Activated CD8-positive, alpha-beta memory T cell treated with anti-CD3 and anti-CD28 coated beads for 48 hours (primary cell): ENCODE data around the gene HOXA3.

Source experiments
- DNase-seq, 3 experiments: peaks; one replicate each; pipeline ENCODE4 v3.0.0-alpha.2; 2020; ENCODE audit warnings: low read depth in 2 of 3, low spot score in 2 of 3

The HOXA3 gene

DNA sequence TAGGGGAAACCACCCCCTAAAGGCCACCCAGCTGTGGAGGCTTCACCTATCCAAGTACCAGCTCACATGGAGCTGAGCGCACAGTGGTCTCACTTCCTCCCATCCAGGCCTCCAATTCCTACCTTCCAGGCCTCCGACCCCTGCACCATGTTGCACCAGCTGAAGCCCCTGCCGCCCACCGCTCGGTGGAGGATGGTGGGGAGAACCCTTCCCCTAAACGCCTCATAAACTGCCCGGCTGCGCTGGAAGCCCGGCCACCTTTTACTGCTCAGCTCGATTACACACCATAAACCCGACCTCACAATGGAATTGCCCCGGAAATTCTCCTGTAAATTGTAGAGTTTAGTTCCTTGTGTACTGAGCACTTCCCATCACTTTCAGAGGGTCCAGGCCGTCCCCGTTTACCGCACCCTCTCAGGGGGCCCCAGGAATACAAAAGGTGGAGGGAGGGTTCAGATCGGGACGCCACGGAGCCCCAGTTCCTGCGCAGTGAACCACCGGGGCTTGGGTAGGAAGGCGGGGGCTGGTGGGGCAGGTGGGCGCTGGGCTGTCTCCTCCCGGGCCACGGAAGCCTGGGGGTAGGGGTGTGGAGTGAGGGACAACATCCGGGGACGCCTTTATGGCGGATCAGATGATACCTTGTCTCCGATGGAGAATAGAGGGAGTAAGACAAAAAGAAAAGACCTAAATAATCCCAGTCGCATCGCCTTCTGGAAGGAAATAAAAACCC, 5.5 kb upstream of the HOXA3 start:
- no peak for DNase-seq

DNA sequence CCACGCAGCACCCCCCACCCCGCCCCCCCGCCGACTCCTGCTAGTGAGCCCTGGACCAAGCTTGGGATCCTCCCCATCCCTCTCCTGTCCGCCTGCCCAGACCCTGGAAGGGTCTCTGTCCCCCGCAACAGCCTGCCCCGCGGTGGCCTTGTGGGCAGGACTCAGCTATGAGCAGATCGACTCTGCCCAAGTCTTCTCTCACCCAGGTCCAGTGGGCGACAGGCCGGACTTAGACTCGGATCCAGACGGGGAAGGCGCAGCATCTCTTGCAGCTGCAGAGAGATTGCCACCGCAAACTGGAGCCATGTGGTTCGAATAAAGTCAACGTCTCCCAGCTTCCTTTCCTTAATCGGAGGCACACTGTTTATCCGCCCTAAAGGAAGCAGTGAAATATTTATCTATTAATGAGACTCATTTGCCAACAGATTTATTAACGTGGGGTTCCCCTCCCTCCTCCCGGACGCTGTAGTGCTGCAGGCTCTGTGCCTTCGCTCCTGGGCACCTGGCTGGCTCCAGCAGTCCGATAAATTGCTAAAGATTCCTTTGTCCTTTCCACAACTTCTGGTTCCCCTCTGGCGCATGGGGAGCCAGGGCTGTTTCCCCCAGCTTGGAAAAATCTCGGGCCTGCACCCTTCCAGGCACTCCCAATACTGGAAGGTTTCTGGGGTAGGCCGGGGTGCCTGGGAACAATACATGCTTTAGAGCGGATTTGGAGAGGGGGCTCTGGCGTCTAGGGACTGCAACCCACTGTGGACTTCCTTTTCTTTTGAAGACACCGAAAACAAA, 4.7 kb upstream of the HOXA3 start:
- DNase-seq = no peak

DNA sequence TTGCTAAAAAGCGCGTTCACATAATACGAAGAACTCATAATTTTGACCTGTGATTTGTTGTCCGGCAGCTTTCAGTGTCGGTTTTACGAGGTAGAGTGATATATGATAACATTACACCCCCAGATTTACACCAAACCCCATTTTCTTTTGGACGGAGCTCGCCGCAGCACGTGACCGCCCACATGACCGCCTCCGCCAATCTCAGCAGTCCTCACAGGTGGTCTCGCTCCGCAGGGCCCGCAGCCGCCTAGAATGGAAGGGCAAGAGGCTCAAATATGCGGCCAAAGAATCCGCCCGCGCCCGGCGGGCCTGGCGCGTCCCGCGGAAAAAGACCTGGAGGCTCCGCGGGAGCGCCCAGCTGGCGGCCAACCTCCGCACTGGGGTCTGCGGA, 4.1 kb upstream of the HOXA3 start, which contains the start of gene HOXA7:
HOXA7 (minus strand) TSS at position 168 of the 391 bp plus-strand sequence; CDS start at position 38, 130 bp downstream.
- DNase-seq = no peak

DNA sequence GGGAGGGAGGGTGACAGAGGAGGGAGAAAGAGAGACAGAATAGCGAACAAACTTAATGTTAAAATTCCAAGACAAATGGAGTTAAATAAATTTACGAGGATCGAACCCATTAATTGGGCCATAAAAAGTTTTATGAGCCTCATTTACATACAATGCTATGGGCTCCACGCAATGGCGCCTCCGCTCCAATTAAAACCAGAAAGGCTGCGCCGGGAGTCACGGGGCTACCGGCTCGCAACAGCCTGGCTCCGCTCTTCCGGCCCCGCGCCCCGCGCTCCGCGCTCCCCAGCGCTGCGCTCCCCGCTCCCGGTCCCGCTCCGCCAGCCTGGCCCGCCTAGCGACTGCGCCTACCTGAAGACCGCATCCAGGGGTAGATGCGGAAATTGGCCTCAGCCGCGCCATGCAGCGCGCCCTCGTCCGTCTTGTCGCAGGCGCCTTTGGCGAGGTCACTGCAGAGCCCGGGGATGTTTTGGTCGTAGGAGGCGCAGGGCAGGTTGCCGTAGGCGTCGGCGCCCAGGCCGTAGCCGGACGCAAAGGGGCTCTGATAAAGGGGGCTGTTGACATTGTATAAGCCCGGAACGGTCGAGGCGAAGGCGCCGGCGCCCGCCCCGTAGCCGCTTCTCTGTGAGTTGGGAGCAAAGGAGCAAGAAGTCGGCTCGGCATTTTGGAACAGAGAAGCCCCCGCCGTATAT, 3.6 kb upstream of the HOXA3 start:
- DNase-seq = no peak

DNA sequence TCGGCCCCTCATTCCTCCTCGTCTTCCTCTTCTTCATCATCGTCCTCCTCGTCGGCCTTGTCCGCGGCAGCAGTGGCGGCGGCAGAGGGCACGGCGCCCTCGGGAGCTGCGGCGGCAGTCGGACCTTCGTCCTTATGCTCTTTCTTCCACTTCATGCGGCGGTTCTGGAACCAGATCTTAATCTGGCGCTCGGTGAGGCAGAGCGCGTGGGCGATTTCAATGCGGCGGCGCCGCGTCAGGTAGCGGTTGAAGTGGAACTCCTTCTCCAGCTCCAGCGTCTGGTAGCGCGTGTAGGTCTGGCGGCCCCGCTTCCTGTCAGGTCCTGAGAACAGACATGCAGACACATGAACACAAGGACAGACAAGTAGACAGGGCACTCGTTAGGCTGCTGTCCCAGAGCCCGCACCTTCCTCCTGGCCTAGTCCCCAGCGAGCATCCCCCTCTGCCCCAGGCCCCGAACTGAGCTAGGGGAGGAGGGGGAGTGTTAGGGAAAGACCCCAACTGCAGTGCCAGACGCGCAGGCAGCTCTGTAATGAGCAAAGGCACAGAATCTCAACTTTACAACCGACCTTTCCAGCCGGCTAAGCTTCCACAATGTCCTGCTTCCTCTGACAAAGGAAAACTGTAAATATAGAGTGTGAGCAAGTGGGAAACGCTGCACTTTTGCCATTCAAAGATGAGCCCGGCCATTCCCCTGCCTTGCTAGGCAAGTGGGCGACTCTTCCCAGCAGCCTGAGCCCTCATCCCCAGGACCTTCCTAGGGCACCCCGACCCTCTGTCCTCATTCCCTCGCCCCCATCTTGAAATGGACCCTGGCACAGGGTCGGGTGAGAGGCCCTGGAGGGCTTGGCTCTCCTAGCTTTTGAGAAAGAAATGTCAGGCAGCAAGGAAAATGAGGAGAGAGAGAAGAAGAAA, 2.8 kb upstream of the HOXA3 start:
- DNase-seq = no peak

DNA sequence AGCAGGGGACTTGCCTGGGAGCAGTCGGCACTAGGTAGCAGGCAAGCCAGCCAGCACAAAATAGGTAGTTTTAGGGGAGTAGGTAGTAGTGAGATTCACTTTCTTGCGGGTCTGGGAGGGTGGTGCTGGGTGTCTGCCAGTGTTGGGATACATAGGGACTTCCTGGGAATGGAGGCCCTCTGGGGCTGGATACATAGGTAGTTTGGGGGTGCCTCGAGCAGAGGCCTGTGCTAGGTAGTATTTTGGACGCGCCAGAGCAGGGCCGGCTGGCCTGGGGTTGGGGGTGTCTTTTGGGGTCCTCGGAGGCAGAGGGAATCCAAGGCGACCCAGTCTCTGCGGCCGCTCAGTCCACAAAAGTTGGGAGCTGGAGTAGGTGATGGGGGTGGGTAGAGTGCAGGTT, 2.0 kb upstream of the HOXA3 start:
- no peak for DNase-seq

DNA sequence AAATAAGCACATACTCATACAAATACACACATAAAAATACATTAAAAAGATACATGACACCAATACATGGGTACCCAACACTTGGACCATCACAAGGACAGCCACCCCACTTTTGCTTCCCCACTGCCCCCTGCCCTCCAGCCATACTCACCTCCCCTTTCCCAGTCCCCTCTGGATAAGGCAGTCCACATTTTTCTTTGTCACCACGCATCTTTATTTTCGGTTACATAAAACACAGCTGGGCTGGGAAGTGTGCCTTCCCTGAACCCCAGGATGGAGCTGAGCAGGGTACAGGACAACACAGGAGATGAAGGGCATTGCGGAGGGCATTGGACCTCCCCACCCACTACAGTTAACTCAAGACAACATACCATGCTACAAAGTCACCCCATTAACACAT, 1.1 kb upstream of the HOXA3 start:
- DNase-seq = no peak

DNA sequence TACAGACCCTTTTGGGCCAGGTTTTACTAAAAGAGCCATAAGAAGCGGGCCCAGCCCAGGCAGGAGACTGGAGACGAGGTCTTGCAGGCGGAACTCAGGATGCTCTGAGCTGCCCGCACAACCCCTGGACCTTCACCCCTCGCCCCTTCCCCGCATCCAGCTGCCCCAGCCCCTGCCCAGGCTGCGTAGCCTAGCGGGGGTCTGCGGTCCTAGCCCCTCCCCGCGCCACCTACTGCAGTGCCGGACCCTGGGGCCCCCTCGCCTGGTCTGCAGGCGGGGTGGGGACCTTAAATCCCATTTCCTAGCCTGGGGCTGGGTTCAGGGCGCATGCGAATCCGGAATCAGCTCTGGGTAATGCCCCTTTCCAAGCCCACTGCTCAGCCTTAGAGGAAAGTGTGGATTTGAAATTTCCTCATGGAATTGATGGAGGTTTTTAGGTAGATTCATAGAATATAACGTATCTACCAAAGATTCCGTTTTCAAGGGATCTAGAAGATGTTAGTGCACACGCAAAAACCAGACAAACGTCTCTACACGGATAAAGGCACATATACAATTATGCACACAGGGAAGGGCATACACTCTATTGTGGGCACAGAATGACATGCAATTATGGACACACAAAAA, 546 bp upstream of the HOXA3 start:
- no peak for DNase-seq

DNA sequence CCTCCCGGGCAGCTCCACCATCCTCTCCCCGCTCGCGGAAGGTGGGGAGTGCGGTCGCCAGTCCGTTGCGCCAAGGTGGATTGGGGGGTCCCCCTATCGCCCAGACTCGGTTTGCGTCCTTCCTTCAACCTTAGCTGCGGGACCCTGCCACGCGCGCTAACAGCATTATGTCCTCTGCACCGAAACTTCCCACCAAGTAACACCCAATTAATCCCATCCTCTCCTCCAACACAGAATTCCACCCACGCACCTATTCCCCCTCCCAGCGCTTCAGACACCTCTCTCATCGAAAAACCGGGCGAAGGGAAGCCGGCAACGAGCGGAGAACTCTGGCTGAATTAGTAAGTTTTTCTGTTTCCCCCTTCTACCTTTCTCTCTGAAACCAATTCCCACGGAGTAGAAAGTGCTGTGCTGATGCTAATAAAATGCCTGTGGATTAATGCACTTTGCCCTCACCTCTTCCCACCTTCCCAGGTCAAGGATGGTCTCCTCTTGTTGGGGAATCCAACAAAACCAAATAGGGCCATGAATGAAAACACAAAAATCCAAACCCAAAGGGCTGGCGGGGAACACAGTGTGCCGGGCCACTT, 947 bp downstream of the HOXA3 start:
- DNase-seq = no peak

DNA sequence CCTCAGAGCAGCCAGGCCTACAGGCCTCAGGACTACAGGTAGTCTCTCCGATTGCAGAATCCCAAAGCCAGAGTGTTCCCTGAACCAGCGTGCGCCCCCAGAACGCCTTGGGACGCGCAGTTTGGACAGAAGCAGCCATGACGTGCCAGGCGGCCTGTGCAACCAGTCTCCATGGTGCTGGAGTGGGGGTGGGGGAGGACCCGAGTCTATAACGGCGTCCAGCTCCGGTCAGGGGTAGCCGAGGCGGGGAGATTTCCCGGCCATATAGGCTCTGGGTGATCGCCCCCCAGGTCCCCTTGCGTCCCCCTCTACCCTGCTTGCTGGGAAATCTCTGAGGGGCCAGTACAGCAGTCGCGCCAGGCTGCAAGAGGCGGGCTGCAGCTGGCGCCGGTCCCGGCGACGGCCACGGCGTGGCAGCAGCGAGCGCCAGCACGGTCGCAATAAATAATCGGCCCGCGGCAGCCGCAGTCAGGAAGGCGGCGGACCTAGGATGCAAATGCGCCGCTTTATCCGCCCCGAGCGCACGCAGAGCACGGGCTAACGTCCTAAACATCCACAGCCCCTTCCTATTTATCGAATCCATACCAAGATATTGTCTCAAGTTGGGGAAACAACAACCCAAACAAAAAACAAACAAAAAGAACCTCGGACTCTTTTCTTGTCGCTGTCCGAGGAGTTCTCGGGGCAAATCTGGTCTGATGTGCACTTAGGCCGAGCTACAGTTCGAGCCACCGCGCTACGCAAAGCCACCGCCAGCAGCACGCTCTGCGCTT, 1.6 kb downstream of the HOXA3 start:
- peak in 1 of 3 experiments; percentile 40 for DNase-seq

DNA sequence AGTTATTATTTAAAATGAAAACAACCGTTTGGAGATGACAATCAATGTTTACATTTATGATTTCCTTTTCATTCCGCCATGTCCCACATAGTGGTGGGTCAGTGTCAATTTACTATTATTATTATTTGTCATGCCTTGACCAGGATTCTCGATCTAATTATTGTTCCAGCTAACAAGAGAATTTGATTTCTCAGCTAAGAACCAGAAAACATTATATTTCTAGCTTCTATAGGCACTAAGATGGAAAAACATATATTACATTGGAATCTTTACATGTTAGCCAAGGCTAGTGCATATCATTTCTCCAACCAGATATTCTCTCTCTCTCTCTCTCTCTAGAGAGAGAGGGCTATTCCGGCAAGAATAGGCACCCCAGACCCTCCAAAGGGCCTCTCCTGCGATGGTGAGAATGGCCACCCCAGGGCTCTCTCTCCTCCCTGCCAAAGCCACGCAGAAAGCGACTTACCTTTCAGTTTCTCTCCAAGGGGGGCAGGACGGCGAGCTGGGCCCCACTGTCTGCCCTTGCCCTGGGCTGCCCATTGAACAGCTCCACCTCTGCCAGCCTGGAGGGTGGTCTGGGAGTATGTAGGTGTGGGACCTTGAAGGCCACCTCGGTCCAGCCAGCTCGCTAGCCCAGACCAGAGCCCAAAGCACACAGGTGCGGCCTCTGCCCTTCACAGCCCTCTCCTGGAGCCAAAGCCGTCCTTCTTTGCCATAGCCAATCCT, 2.4 kb downstream of the HOXA3 start:
- DNase-seq = no peak

DNA sequence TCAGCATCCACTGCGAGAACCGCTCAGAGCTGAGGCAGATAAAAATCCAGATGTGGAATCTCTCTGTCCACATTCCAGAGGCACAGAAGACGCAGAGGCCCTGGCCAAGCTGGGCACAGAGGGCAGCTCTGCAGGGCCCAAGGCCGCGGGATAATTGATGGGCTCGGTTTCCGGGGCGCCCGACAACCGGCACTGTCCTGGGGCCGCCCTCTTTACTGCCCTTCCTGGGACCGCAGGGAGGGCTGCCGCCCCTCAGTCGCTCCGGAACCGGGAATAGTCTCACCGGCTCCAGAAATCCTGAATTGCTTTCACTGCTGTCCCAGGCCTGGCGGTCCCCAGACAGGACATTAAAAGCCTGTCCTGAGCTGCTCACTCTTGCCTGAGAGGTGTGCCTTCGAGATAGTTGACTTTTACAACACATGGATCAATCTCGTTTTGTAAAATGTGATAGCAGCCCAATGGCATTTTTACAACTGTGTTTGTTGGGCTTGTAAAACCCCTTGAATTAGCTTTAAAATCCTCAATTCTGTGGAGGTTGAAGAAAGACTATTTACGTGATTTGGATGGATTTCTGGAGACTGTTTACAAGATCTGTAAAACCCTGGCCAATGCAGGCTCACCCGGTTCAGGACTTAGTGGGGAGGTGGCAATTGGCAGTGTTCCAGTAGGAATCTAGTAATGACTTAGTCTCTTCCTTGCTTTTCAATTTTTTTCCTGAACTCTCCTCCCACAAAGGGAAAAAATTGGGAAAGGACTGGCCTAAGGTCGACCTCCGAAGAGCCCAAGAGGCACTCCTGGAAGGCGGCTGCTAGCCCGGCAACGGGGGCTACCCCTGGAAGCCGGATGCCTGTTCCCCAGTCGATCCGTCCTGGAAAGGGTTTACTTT, 3.4 kb downstream of the HOXA3 start:
- no peak for DNase-seq

DNA sequence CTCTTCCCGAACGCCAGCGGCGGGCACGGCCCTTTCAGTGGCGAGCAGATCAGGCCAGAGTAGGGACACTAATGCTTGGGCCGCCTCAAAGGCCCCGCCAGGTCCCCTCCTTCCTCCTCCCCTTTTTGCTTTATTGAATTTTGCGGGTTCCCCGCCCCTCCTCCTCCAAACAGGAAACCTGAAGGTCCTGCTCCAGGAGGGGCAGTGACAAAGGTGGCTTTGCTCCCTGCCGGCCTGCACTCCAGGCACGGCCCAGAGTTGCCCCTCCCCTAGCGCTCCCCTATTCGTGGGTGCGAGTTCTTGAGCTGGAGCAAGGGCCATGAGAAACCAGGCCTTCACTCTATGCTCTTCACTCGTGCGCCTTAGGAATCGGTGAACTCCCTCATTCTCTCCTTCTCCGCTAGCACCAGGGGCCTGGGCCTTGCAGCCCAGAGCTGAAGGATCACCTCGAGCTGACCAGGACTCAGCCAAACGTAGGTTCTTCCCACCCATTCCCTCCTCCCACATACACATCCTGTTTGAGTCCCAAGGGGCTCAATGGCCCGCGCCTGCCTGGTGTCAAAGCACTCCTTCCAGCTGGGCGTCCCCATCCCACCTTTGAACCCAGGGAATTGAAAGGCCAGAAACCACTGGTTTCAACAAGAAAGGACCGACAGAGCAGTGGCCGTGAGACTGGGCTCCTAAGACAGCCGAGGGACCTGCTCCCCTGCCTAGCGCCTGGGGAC, 4.2 kb downstream of the HOXA3 start:
- DNase-seq = no peak

DNA sequence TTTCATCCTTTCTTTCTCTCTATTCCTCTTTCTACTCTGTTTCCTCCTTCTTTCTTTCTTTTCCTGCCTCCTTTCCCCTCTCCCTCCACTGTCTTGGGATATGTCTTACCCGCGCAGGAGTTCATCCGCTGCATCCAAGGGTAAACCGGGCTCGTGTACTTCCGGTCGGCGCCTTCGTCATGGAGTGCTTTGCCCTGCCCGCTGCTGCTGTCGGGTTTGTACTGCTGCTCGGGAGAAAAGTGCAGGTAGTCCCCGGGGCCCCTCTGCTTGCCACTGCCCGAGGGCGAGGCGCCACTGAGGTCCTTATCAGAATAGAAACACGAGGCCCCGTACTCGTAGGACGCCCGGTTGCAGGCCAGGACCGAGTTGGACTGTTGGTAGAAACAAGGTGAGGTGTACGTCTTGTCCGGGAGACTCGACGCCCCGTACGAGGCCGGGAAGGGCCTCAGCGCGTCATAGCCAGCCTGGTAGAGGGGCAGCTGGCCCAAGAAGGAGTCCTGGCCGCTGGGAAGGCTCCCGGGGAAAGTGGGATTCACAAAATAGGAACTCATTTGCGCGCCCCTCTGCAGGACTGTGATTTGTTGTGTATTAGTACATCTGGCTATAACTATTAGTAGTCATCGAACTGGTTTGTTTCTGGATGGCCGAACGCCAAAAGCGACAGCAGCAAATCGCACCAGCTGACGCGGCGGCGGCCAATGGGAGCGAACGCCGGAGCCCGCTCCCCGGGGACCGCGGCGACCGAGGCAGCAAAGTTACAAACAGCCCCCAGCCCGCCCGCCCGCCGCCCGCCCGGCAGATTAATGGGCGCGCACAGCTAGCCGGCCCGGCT, 5.0 kb downstream of the HOXA3 start, which contains the start of gene HOXA6:
HOXA6 (minus strand) TSS at position 576 of the 832 bp plus-strand sequence; CDS start at position 551, 25 bp downstream.
- no peak for DNase-seq

DNA sequence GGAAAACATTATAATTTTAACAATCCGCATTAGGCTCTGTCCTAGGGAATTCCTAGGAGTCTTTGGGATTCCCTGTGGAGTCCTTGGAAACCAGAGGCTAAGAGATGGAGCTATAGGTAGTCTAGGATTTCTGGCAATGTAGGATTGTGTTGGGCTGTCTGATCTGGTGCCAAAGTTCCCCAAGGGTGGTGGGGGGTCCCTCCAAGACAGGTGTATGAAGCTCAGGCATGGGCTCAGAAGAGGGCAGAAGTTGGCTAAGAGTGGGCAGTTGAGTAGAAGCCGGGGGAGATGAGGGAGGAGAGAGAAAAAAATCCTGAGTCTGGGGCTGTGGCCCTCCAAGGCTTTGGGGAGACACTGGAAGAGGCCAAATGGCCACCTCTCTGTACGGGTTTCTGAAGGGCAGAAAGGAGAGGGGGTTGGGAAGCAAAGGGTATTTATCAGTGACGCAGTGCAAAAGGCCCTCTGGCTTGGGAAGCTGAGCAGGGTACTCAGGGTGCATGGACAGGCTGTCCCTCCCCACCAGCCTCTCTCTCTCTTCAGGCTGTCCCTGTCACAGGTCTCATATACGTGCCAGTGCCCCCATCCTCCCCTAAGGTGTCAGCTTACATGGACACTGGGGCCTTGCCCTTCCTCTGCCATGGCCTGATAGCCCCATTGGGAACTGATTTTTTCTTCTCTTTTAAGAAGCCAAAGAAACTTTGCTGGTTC, 5.7 kb downstream of the HOXA3 start:
- DNase-seq = no peak
